HG02938 (cell line): ENCODE results near the gene SPINK1.
A peak's percentile ranks its signal among the peaks of the same experiment; 100 is the strongest.
"Not testable (repeated sequence)": the region's sequence is repeated elsewhere in the genome, so short reads cannot be mapped to it uniquely, and the experiment has no call there.

Experiments
- ATAC-seq: cut with Tn5 transposase; IDR thresholded peaks from one replicate; pipeline ENCODE4 v1.9.1; 2021; ENCODE audit warnings: mild to moderate bottlenecking, moderate library complexity; ENCODE audit not compliant: unreplicated experiment

The SPINK1 gene, protein sequence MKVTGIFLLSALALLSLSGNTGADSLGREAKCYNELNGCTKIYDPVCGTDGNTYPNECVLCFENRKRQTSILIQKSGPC

DNA sequence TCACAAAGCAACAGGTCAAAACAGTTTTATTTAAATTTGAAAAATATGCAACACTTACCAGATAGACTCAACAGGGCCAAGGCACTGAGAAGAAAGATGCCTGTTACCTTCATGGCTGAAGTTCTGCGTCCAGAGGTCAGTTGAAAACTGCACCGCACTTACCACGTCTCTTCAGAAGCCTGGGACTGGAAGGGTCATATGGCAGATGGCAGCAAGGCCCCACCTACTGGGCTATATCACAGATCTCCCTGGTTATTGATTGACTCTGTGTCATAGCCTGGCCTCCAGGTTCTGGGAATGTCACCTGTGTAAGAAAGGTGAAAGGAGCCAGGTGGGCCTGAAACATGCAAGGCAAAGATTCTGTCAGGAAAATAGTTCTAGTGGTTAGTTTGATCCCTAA is at the start of gene SPINK1:
TSS of gene SPINK1 (minus strand) at position 207 of the 400 bp plus-strand sequence. CDS start at position 113, 94 bp downstream.
- no peak for ATAC-seq

DNA sequence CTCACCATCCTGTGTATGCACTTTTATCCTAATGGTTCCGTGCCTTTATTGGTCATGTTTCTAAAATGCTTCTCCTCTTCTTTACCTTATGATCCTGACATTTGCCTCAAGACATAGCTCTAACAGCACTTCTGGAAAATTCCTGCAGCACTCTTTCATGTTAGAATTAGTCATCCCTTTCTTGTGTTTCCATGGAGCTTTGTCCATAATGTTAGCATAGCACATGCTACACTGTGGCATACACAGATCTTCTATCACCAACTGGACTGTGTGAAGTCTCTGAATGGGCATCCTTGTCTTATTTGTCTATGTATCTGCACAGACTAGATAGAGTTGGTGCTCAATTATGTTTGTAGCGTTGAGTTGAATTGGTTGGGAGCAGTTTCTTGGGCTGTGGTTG is 49.0 kb upstream of the SPINK1 start:
- no peak for ATAC-seq

DNA sequence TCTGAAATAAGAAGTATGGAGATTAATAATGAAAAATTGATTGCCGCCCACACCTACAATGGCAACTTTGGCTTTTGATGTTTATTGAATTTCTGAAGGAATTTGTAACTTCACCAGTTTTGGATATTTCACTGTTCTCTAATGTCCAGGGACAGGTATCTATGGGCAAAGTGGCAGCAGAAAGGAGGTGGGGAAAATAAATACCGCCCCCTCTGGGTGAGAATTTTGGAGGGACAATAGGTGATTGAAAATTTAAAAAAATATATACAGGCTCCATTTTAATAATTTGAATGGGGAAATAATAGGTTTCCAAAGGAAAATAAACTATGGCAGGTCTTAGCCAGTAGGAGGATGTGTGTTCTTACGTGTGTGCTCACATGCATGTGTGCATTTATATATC is 48.3 kb upstream of the SPINK1 start:
- no peak for ATAC-seq

DNA sequence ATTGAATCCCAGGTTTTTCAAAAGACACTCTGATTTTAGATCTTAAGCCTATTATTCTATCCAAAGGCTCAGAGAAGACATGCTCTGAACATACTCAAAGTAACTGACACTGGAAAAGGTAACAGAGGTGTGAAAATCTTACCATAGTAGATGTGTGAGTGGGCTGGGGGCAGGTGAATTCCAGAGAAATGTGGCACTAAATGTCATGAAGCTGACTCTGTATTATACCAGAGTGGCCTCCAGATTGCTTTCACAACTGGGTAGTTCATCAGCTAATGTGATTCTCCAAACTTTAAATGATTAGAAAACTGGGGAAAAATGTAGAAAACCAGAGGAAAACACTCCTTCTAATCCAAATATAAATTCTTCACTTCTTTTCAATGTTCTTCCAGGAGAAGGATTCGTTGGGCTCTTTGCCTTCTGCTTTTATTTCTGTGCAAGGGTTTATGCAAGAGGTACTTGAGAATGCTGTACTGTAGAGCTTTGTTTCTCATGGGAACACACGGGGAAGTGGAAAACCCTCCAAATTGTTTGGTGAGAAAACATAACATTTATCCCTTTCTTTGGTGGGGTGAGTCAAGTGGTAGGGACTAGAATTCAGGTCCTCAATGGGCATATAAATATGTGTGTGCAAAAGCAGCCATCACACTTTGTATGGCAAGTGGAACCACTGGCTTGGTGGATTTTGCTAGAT is 46.7 kb upstream of the SPINK1 start, which contains the start of gene SCGB3A2:
TSS of gene SCGB3A2 (plus strand) at position 646 of the 694 bp plus-strand sequence. CDS start 93 bp downstream, outside the sequence.
- ATAC-seq: no peak

DNA sequence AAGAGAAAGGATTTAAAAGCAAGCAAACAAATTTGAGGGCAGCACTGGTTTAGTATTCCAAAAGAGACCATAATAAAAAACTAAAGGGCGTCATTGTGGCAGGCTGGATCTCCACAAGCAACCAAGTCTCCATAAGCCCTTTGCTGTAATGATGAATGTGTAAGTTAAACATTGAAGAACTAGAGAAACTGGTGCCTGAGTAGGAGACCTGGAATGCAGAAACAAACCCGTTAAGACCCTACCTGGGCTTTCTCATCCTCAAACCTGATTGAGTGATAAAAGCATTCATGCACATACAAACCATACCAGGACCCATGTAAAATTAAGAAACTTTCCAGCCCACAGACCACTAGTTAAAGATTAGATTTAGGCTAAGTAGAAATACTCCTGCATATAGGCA is 45.2 kb upstream of the SPINK1 start:
- ATAC-seq: no peak

DNA sequence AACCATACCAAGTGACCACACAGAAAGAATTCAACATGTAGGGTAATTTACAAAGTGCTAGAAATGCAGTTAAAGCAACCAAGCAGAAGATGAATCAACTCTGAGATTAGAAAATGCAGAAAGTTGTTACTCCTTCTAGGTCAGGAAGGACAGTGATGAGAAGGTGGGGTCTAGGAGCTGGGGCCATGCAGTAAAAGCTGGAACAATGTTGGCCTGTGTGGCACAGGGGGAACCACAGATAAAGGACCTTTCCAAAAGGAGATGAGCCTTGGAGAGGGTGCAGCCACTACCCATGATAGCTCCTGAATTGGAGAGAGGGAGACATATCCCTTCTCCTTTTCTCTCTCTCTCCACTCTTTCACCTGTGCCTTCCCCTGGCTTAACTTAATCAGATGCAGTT is 44.7 kb upstream of the SPINK1 start:
- ATAC-seq: no peak

DNA sequence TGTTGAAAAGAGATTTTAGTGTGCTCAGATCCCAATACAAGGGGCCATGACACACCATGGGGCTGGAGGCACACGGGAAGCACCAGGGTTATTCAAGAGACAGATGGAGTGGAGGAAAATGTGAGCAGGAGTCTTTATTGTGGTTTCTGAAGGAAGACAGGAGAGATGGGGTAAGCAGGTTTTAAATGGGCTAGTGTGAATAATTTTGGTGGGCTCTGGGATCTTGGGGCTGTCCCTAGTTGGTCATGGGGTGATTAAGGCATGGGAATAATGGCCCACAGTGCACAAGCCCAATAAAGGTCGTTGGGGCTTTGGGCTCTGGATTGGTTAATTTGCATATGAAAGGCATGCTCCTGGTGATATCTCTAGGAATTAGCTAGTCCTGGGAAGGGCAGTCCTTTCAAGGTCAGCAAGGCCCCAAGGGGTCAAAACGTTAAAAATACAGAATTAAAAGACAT is 43.5 kb upstream of the SPINK1 start:
- no peak for ATAC-seq

DNA sequence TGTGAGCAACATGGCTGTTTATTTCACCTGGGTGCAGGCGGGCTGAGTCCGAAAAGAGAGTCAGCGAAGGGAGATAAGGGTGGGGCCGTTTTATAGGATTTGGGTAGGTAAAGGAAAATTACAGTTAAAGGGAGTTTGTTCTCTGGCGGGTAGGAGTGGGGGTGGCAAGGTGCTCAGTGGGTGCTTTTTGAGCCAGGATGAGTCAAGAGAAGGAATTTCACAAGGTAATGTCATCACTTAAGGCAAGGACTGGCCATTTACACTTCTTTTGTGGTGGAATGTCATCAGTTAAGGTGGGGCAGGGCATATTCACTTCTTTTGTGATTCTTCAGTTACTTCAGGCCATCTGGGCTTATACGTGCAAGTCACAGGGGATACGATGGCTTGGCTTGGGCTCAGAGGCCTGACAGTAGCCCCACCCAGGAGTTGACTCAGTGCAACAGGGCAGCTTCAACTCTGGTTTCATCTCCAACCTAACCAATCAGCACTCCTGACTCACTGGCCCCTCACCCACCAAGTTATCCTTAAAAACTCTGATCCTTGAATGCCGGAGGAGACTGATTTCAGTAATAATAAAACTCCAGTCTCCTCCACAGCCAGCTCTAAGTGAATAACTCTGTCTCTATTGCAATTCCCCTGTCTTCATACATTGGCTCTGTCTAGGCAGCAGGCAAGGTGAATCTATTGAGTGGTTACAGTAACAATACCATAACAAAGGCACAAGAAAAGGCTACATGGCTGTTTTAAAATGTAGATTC is 42.8 kb upstream of the SPINK1 start:
- ATAC-seq: not testable (repeated sequence)

DNA sequence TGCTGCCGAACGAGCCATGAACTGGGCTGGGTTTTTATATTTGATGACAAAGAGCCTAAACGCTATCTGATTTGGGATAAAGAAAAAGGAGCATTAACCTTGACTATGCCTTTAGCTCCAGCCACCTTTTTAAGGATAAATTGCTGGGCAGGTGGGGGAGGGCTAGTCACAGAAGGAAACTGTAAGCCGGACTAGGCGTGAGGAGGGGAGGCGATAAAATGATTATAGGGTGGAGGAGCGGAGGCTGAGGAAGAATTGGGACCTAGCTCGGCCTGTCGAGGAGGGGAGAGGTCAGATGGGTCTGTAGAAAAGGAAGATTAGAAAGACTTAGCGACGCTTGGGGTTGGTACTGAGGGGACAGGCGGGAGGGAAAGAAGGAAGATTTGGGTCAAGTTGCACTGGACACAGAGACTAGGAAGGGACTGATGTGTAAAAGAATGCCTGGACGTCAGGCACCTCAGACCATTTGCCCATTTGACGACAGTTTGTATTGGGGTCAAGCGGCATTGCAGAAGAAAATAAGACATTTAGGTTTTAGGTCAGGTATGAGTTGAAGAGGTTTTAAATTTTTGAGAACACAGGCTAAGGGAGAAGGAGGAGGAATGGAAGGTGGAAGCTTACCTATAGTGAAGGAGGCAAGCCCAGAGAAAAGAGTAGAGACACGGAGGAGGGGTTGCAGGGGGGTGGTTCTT is 41.4 kb upstream of the SPINK1 start:
- ATAC-seq: not testable (repeated sequence)

DNA sequence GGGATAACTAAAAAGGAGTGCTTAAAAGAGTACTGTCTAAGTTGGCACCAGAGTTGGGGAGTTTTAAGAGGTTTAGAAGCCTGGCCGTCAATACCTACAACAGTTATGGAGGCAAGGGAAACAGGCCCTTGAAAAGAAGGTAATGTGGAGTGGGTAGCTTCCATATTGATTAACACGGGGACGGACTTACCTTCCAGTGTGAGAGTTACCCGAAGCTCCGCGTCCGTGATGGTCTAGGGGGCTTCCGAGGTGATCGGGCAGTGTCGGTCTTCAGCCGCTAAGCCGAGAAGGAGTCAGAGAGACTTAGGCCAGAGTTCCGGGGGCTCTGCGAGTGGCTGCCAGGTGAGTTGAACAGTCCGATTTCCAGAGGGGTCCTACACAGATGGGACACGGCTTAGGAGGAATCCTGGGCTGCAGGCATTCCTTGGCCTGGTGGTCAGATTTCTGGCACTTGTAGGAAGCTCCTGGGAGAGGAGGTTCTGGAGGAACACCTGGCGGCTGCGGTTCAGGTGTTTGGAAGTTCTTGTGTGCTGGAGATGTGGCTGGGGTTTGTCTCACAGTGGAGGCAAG is 40.6 kb upstream of the SPINK1 start:
- not testable (repeated sequence) for ATAC-seq

DNA sequence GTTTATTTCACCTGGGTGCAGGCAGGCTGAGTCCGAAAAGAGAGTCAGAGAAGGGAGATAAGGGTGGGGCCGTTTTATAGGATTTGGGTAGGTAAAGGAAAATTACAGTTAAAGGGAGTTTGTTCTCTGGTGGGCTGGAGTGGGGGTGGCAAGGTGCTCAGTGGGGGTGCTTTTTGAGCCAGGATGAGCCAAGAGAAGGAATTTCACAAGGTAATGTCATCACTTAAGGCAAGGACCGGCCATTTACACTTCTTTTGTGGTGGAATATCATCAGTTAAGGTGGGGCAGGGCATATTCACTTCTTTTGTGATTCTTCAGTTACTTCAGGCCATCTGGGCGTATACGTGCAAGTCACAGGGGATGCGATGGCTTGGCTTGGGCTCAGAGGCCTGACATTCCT is 38.4 kb upstream of the SPINK1 start:
- ATAC-seq: not testable (repeated sequence)

DNA sequence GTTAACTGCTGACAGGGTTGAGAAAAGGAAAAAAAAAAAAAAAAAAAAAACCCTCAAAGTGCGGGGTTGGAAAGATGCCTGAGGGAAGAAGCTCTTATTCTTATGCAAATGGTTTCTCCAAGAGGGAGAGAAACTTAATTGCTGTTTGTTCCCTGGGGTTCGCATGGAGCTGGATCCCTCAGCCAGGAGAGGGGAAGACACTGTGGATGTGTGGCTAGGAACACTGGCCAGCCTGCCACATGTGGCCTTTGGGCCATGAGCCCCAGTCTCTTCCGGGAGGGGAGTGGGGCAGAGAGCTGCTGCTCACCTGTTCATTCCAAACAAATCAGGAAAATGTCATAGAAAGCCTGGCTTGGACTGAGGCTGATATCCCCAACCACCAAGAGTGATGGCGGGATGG is 37.6 kb upstream of the SPINK1 start:
- no peak for ATAC-seq

DNA sequence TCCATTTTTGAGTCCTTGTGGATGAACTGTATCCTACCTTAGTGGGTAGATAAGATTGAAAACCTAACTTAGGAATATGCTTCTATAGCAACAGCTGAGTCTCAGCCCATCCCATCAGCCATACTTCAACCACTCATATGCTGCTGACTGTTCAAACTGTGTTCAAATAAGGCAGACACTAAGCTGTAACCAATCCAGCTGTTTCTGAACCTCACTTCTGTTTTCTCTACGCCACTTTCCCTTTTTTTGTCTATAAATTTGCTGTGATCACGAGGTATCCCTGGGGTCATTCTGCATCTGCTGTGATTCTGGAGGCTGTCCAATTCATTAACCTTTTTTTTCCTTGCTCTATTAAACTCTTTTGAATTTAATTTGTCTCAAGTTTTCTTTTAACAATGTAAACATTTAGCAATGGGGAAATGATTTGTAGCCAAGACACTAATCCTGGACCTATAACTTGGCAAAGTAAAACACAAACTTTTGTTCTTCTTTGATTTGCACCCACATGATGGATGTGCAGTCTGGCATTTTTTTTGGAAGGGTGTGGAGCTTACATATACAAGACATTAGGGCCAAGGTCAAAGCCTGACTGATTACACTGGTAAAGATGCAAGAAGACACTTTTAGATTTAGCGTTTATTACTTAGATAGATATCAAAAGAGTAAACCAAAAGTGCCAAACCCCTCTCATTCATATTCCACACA is 32.1 kb upstream of the SPINK1 start:
- ATAC-seq: no peak

DNA sequence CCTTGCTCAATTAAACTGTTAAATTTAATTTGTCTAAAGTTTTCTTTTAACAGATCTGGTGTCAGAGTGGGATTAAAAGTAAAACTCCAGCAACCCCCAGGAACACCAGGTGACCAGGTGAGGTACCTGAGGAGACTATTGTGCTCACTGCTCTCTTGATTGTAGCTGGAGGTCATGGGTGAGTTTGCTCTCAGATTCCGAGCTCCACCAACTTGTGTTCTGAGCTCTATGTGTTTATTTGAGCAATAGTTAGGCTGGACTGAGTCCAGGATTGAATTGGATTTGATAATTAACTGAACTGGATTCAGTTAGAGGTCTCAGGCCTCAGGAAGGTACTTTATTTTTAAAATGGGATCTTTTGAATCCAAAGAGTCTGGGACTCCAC is 29.2 kb upstream of the SPINK1 start:
- no peak for ATAC-seq

DNA sequence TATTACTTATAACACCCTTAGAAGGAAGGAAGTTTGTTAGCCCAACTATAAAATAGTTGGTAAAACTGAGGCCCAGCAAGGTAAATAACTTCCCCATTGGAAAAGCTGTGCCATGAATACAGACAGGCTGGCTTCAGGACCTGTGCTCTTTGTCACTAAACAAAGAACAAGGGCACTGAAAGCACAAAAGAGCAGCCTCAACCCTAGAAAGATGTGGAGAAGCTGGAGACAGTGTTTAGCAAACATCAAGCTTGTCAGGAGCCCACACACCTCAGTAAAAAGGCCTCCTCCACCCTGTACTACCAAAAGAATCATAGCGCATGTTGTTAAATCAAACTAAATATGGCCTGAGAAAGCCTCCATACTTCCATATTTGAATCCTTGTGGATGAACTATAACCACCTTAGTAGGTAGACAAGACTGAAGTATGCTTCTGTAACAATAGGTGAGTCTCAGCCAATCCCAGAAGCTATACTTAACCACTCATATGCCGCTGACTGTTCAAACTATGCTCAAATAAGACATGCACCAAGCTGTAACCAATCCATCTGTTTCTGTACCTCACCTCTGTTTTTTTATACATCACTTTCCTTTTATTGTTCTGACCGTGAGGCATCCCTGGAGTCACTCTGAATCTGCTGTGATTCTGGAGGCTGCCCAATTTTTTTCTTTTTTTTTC is 28.6 kb upstream of the SPINK1 start:
- no peak for ATAC-seq

DNA sequence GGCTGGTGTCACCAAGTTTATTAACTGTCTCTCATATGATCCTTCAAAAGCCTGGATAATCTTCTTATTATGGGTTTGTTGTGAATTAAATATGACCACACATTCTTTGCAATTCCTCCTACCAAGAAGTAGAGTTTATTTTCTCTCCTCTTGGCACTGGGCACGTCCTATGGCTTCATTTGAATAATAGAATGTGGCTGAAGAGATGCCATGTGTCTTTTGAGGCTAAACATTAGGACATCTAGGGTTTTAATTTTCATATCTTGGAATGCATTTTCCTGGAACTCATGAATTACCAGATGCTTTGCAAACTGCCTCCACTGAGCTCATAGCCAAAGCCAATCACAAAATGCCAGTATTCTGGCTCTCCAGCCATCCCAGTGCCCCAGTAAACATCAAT is 27.1 kb upstream of the SPINK1 start:
- no peak for ATAC-seq

DNA sequence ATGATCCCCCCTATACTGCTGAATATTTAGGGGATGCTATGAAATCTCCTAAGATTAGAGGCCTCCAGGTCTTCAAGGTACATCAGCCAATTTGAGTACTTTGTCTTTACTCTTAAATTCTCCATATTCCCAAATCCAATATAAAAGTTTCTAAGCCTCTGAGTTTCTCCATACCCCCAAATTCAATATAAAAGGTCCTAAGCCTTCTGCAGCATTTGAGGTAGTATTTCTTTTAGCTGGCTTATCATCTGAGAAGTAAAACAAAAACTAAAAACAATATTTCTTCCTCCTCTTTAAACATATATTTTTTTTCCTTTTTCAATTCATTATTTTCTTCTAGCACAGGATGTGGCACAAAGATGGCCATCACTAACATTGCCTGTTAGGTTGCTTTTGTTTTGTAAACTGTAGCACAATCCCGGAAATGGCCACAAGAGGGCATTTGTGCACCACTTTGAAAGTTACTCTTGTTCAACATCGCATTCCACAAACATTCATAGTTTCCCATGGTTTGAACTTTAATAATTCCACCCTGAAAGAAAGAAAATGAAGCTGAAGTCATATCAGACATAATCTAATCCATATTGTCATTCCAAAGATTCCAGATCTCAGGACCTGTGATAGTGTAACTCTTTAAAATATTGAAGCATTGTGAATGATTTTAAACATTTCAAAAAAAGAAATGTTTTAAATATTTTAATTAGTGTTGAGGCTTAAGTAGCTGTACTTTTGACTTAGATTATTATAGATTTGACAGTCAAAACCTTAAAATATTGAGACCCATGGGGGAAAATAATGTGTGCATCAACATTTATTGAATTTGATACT is 26.0 kb upstream of the SPINK1 start:
- ATAC-seq: peak; percentile 90

DNA sequence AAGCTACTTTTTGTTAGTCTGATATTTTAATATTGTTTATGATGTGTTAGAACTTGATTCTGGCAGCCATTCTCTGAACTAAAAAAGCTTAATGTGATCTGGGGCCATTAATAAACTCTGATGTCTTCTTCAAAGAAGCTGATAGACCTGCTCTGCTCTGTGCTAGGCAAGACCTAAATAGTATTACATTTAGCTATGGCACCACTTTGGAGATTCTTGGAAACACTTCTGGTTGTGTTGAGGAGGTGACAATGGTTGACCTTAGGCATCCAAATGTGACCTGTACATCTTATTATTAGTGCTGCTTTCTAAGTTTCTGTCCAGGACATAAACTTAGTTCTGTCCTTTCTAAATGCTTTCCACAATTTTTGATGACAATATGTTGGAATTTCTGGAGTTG is 25.3 kb upstream of the SPINK1 start:
- ATAC-seq: no peak

DNA sequence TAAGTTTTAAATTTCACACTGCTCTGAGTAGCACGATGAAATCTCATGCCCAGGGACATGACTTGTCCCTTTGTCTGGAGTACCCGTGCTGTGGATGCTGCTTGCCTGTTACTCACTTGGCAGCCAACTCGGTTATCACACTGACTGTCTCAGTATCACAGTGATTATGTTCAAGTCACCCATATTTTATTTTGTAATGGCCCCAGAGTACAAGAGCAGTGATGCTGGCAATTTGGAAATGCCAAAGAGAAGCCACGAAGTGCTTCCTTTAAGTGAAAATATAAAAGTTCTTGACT is 24.3 kb upstream of the SPINK1 start:
- no peak for ATAC-seq
